CD14-positive monocyte (primary cell): ENCODE measurements around the gene UTP14C. TPM values are rescaled to one million over a fixed set of nuclear protein-coding genes. Genes with fewer than 3 reads are reported as not detected.

ENCODE experiments used
- DNase-seq, 3 donors: peaks; one replicate each; pipeline ENCODE4 v3.0.0-alpha.2; 2011 to 2022
- H2AFZ ChIP-seq: 2 replicates; pipeline ENCODE4 v1.6.0; 2012; ENCODE audit warnings: mild to moderate bottlenecking, low read depth, low read length, inconsistent platforms; ENCODE audit not compliant: insufficient read depth, poor library complexity, severe bottlenecking
- H3K27ac ChIP-seq, 2 donors: 1 replicate in 1 of 2; 2 replicates in 1 of 2; pipeline ENCODE4 v1.5.1; 2012 to 2013; ENCODE audit warnings: low read length in 2 of 2, control low read depth in 1 of 2, inconsistent platforms in 1 of 2, low read depth in 1 of 2, mild to moderate bottlenecking in 1 of 2
- H3K27me3 ChIP-seq, 2 donors: one replicate each; pipeline versions ENCODE4 v1.6.0 to v1.6.1; 2011 to 2013; ENCODE audit warnings: low read length in 2 of 2; ENCODE audit not compliant: control insufficient read depth in 2 of 2, insufficient read depth in 2 of 2
- H3K36me3 ChIP-seq, 2 donors: replicated peaks in 1 of 2; 1 replicate in 1 of 2; 2 replicates in 1 of 2; pipeline versions ENCODE4 v1.5.1 to v1.6.1; 2012 to 2013; ENCODE audit warnings: low read length in 2 of 2, control low read depth in 1 of 2, inconsistent platforms in 1 of 2, mild to moderate bottlenecking in 1 of 2; ENCODE audit not compliant: insufficient read depth in 2 of 2, control insufficient read depth in 1 of 2
- H3K4me1 ChIP-seq, 2 donors: 1 replicate in 1 of 2; 2 replicates in 1 of 2; pipeline versions ENCODE4 v1.5.1 to v1.6.1; 2012 to 2013; ENCODE audit warnings: low read length in 2 of 2, control low read depth in 1 of 2, inconsistent platforms in 1 of 2, mild to moderate bottlenecking in 1 of 2, moderate library complexity in 1 of 2; ENCODE audit not compliant: insufficient read depth in 2 of 2, control insufficient read depth in 1 of 2
- H3K4me2 ChIP-seq: replicated peaks from 2 replicates; pipeline ENCODE3; 2012; ENCODE audit warnings: low read length, moderate library complexity, mild to moderate bottlenecking; ENCODE audit not compliant: poor library complexity, severe bottlenecking; ENCODE audit errors: extremely low read depth
- H3K4me3 ChIP-seq, 3 experiments: fragments of 200-600 bp in 1 of 3; sonication (generic) in 1 of 3; replicated peaks in 1 of 3; 1 replicate in 2 of 3; 2 replicates in 1 of 3; pipeline ENCODE4 v1.5.1; 2011 to 2013; ENCODE audit warnings: low read length in 3 of 3, mild to moderate bottlenecking in 3 of 3, control low read depth in 2 of 3, low read depth in 2 of 3, inconsistent platforms in 1 of 3, moderate library complexity in 1 of 3
- H3K79me2 ChIP-seq: 2 replicates; pipeline ENCODE4 v1.6.0; 2012; ENCODE audit warnings: mild to moderate bottlenecking, control low read depth, inconsistent platforms, low read length, moderate library complexity; ENCODE audit not compliant: insufficient read depth
- H3K9ac ChIP-seq: 2 replicates; pipeline ENCODE4 v1.6.0; 2017; ENCODE audit warnings: low read length, mild to moderate bottlenecking; ENCODE audit not compliant: insufficient read depth, poor library complexity, severe bottlenecking
- H3K9me3 ChIP-seq, 2 donors: replicated peaks in 1 of 2; 1 replicate in 1 of 2; 2 replicates in 1 of 2; pipeline versions ENCODE4 v1.5.1 to v1.6.1; 2012 to 2013; ENCODE audit warnings: low read length in 2 of 2, control low read depth in 1 of 2; ENCODE audit not compliant: control insufficient read depth in 1 of 2, insufficient read depth in 1 of 2
- H4K20me1 ChIP-seq: 2 replicates; pipeline ENCODE4 v1.6.0; 2012; ENCODE audit warnings: mild to moderate bottlenecking, low read length, control low read depth, moderate library complexity; ENCODE audit not compliant: insufficient read depth
- H3K27ac Mint-ChIP-seq, 7 donors: one replicate each; pipeline ENCODE4 v1.8.0; 2020; ENCODE audit warnings: mild to moderate bottlenecking in 7 of 7, mixed read lengths in 7 of 7, moderate library complexity in 6 of 7, inconsistent platforms in 2 of 7
- H3K27me3 Mint-ChIP-seq, 3 donors: one replicate each; pipeline ENCODE4 v1.8.0; 2021 to 2022; ENCODE audit warnings: low read depth in 3 of 3, mild to moderate bottlenecking in 3 of 3, mixed read lengths in 3 of 3, moderate library complexity in 3 of 3, inconsistent platforms in 1 of 3
- H3K36me3 Mint-ChIP-seq, 2 donors: one replicate each; pipeline ENCODE4 v1.8.0; 2020; ENCODE audit warnings: mixed read lengths in 2 of 2, inconsistent platforms in 1 of 2, mild to moderate bottlenecking in 1 of 2
- H3K4me1 Mint-ChIP-seq: one replicate; pipeline ENCODE4 v1.8.0; 2020; ENCODE audit warnings: mild to moderate bottlenecking, mixed read lengths
- H3K4me3 Mint-ChIP-seq, 2 donors: one replicate each; pipeline ENCODE4 v1.8.0; 2020; ENCODE audit warnings: mild to moderate bottlenecking in 2 of 2, mixed read lengths in 2 of 2, moderate library complexity in 1 of 2
- H3K9me3 Mint-ChIP-seq, 7 donors: one replicate each; pipeline ENCODE4 v1.8.0; 2020 to 2022; ENCODE audit warnings: mixed read lengths in 7 of 7, mild to moderate bottlenecking in 6 of 7, moderate library complexity in 6 of 7, inconsistent platforms in 2 of 7
- WGBS: methylation state at CpG from one replicate; pipeline ENCODE4 v1.1.5; 2013; ENCODE audit warnings: missing lambda C conversion rate; ENCODE audit not compliant: insufficient coverage; 5-methylcytosine and 5-hydroxymethylcytosine counted together
- intact Hi-C, 2 donors: fragments of 100-400 bp; cut with micrococcal nuclease; formaldehyde crosslinking; loops; one replicate each; pipeline versions ENCODE4 v1.15.0 to v1.15.1; 2023
- polyA plus RNA-seq, 3 donors: library from polyadenylated mRNA; depleted of rRNA in 1 of 3; unstranded in 2 of 3; stranded (reverse) in 1 of 3; fragments of 300-500 nt in 2 of 3; fragments of >200 nt in 1 of 3; fragmentation: Illumina TruSeq in 2 of 3; gene quantifications; 1 replicate in 2 of 3; 2 replicates in 1 of 3; pipeline ENCODE4 v1.2.3, GENCODE V29; 2012 to 2021
- TF ChIP-seq, protein P1 (sequence below): fragments of 200-600 bp; IDR thresholded peaks from one replicate; pipeline ENCODE4 v1.8.0; 2022; ENCODE audit warnings: antibody characterized with exemption, mild to moderate bottlenecking

The UTP14C gene
- polyA plus RNA-seq, 3 donors = 1.2 to 1.5 (median 1.2) TPM

DNA sequence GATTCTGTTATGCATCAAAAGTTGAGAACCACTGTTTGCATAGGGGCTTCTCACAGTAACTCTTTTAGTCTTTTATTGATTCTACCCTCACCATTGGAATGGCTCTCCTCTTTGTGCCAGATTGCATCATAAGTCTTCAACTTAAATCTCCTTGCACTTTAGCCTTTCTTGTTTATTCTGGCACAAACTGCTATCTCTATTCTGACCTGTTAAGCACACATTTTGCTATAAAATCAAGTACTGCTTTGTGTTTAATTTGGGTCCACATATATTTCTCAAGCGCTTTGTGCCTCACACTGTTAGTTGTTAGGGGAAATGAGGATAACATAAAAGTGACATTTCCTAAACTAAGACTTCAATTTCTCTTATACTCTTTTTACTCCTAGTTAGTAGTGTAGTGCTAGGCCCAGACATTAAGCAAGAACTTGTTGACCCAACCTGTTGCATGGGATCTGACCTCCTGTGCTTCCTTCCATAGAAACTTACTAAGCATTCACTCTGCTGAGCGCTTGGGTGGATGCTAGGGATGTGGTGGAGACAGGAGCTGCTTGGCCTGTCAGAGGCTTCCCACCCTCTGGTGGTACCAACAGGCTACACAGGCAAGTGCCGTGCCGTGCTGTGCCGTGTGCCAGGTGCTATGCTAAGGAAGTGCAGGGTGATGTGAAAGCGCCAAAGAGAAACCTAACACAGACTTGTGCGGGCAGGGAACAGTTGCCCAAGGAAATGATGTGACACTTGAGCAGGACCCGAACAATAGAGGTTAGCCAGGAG lies 1.2 kb downstream of the UTP14C start:
- no peak overlapping the region for H2AFZ ChIP-seq
- peaks cover 7% of the 10 kb centered on the region for H4K20me1 ChIP-seq
- no peak overlapping the region for H3K4me3 Mint-ChIP-seq
- no peak overlapping the region for H3K4me3 ChIP-seq
- H3K36me3 Mint-ChIP-seq = peaks cover 65 to 74% of the 10 kb centered on the region in 2 donors
- 96% methylated on average over 5 of the region's 8 CpGs for WGBS
- TF ChIP-seq, protein P1, sequence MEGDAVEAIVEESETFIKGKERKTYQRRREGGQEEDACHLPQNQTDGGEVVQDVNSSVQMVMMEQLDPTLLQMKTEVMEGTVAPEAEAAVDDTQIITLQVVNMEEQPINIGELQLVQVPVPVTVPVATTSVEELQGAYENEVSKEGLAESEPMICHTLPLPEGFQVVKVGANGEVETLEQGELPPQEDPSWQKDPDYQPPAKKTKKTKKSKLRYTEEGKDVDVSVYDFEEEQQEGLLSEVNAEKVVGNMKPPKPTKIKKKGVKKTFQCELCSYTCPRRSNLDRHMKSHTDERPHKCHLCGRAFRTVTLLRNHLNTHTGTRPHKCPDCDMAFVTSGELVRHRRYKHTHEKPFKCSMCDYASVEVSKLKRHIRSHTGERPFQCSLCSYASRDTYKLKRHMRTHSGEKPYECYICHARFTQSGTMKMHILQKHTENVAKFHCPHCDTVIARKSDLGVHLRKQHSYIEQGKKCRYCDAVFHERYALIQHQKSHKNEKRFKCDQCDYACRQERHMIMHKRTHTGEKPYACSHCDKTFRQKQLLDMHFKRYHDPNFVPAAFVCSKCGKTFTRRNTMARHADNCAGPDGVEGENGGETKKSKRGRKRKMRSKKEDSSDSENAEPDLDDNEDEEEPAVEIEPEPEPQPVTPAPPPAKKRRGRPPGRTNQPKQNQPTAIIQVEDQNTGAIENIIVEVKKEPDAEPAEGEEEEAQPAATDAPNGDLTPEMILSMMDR = no peak
- H3K9me3 ChIP-seq = peaks cover 0 to 5% of the 10 kb centered on the region in 2 donors
- H3K36me3 ChIP-seq = peaks cover 34 to 82% of the 10 kb centered on the region in 2 donors
- intact Hi-C loops = no loop called here
- no peak for DNase-seq
- no peak overlapping the region for H3K27ac ChIP-seq
- H3K4me1 Mint-ChIP-seq = no peaks in the 10 kb centered on the region
- H3K27me3 ChIP-seq = no peaks in the 10 kb centered on the region
- H3K9ac ChIP-seq = no peak overlapping the region
- peaks cover 7 to 21% (median 12%) of the 10 kb centered on the region in 7 donors for H3K9me3 Mint-ChIP-seq
- no peak overlapping the region for H3K4me2 ChIP-seq
- H3K4me1 ChIP-seq = no peaks in the 10 kb centered on the region
- H3K27me3 Mint-ChIP-seq = peaks cover 0 to 3% (median 0%) of the 10 kb centered on the region in 3 donors
- no peak overlapping the region for H3K27ac Mint-ChIP-seq
- H3K79me2 ChIP-seq = no peaks in the 10 kb centered on the region

DNA sequence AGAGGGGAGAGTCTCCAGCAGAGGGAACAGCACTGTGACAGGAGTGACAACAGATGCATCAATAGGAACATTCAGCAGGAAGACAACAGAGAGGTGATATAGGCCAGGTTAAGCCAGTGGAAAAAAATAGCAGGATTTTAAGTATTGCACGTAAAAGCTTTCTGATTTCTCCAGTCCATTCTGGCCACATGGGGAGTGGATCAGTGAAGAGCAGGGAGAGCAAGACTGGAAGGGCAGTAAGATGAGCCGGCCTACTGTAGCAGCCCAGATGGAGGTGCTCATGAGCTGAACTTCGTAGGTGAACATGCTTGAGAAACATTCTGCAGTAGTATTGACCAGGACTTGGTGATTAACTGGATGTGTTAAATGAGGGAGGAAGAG lies 1.7 kb downstream of the UTP14C start:
- 94% methylated on average over 3 of the region's 3 CpGs for WGBS

More for the DNA sequence above, 1.7 kb downstream of the UTP14C start:
- Mint-ChIP-seq H3K4me3 (no peak overlapping the region), H3K36me3 (peaks cover 60 to 72% of the 10 kb centered on the region in 2 donors), H3K9me3 (peaks cover 7 to 21% (median 12%) of the 10 kb centered on the region in 7 donors), H3K4me1 (no peaks in the 10 kb centered on the region), H3K27me3 (peaks cover 0 to 3% (median 0%) of the 10 kb centered on the region in 3 donors), H3K27ac (no peak overlapping the region)
- no peak for DNase-seq
- H3K79me2 ChIP-seq = no peaks in the 10 kb centered on the region
- intact Hi-C loops = no loop called here
- H2AFZ ChIP-seq = no peak overlapping the region
- peaks cover 7% of the 10 kb centered on the region for H4K20me1 ChIP-seq
- no peaks in the 10 kb centered on the region for H3K27me3 ChIP-seq
- H3K4me1 ChIP-seq = no peaks in the 10 kb centered on the region
- no peak overlapping the region for H3K4me2 ChIP-seq
- no peak overlapping the region for H3K27ac ChIP-seq
- TF ChIP-seq, protein P1 = no peak
- peaks cover 0 to 5% of the 10 kb centered on the region in 2 donors for H3K9me3 ChIP-seq
- peaks cover 31 to 76% of the 10 kb centered on the region in 2 donors for H3K36me3 ChIP-seq
- no peak overlapping the region for H3K4me3 ChIP-seq
- no peak overlapping the region for H3K9ac ChIP-seq
